G401.6 (cell line): ENCODE results near the gene CCDC142.
"Not testable (repeated sequence)": the region's sequence is repeated elsewhere in the genome, so short reads cannot be mapped to it uniquely, and the experiment has no call there.

ENCODE experiments used
- FAIRE-seq: peaks from 2 replicates; lab custom pipeline; 2012; peaks lifted over from hg19 to GRCh38; lab: Jason Lieb, UNC

CCDC142 gene

DNA sequence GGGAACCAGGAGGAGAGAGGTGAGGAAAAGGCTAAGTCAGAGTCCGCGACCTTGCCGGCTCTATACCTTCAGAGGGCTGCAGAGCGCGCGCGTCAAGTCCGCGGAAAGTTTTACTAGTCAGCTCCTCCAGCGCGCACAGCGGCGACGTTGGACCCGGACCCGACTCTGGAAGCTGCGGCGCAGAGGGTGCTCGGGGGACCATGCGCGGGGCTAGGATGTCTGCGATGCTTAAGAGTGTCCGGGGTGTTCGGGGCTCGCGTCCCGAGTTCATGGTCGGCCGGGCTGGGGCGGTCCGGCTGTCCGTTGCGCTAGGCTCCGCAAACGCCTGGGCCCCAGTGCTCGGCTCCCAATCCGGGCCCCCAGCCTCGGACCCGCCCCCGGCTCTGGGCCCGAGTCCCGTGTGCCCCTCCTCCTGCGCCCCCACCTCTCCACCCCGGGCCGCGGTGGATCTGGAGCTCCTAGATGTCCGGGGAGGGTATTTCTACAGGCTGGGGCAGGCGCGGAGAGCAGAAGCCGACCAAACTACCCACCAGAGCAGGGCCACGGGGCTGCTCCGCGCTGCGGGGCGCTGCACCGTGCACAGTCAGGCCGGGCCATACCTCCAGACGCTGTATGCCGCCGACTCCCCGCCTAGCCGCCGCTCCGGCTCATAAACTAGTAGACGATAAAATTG is 16.6 kb upstream of the CCDC142 start, which contains the start of gene LBX2:
Gene LBX2, minus strand, starts transcription at position 337 of the 673 bp plus-strand sequence. Its CDS starts 66 bp downstream, at position 271.
- no peak for FAIRE-seq

DNA sequence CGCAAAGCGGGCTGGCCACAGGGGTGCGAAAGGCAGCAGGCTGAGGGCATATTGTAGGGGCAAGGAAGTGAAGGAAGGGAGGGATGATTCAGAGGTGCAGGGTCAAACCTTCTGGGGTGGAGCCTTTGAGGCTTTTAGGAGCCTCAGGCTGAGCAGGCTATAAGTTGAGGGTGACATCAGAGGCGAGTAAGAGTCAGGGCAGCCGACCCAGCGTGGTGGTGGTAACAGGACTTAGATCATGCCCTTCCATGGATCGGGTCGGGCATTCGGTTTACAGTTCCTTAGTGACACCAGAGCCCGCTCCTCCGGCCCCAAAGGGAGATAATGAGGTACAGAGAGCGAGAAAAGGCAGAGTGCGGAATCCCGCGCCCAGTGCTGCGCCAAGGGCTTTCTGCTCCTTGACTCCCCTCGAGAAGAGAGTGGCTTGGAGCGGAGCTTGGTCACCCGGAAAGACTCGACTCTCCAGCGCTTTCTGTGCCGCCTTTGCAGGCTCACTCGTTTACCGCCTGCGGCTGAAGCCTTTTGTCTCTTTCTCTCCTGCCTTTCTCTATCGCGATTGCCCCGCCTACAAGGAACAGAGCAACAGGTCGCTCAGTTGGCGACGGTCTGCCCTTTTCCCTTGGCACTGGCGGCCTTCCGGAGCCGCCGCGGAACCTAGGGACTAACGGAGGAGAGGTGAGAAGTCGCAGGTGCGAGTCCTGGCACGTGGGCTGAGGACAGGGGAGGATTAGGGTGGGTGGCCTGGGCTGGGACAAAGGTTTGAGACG is 15.9 kb upstream of the CCDC142 start:
- FAIRE-seq, result no peak

DNA sequence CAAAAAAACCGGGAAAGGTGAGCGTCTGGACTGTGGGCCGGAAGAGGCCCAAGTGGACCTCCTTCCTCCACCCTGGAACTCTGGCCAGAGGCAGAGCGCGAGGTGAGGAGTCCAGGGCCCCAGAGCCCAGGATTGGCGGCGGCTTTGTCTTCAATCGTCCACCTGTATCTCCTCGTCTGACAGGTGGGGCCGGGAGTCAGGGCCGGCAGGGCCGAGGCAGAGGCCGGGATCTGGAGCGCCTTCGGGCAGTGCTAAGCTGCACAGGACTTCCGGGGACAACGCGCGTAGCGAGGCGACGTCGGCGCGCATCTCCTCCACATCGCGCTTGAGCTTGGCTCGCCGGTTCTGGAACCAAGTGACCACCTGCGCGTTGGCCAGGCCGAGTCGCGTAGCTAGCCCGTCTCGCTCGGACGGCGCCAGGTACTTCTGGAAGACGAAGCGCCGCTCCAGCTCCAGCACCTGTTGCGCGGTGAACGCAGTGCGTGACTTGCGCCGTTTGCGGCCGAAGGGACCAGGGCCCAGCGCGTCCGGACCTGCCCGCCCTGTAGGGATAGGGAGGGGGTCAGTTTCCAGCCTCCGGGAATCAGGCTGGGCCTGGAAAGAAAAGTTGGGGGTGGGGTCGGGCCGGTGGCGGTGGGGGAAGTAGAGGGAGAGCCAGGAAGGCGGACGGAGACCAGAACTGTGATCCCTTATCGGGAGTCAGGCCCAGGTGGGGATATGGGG is 15.1 kb upstream of the CCDC142 start:
- no peak for FAIRE-seq

DNA sequence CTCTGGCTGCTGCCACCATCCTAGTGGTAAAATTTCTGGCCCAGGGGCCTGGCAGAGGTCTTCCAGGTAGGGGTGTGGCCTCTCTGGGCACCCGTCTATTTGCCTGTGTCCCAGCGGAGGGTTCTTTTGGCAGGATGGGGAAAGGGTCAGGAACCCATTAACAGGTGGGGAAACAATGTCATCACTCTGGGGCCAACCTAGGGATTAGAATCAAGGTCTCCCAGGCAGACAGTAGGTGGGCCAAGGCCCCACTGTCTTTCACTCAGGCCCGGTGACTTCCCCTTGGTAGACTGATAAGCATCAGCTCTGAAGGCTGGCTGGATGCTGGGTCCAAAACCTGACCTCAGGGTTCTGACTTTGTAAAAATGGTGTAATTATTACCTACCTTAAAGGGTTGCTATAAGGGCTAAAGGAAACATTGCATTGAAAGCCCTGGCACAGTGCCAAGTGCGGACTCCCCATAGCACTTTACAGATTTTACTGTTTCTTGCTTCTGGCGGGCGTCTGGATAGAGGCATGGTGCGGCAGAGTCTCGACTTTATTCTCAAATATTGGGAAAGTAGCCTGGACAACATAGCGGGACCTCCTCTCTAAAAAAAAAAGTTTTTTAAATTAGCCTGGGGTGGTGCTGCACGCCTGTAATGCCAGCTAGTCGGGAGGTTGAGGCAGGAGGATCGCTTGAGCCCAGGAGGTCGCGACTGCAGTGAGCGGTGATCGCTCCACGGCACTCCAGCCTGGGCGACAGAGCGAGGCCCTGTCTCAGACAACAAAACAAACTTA is 14.4 kb upstream of the CCDC142 start:
- FAIRE-seq, result no peak

DNA sequence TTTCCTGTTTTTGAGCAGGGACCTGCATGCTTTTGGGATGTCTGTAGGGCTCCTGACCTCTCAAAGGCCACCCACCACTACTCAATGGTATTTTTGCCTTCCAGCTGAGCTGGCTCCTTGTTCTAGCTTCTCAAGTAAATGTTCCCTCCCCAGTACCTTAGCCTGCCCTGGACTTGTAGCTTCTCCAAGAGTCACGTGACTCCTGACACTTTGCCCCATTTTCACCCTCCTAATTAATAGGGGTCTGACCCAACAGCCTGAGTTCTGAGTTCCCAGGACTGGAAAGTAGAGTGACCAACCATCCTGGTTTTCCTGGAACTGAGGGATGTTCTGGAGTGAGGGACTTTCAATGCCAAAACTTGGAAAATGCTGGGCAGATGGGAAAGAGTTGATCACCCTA is 12.6 kb upstream of the CCDC142 start:
- no peak for FAIRE-seq

DNA sequence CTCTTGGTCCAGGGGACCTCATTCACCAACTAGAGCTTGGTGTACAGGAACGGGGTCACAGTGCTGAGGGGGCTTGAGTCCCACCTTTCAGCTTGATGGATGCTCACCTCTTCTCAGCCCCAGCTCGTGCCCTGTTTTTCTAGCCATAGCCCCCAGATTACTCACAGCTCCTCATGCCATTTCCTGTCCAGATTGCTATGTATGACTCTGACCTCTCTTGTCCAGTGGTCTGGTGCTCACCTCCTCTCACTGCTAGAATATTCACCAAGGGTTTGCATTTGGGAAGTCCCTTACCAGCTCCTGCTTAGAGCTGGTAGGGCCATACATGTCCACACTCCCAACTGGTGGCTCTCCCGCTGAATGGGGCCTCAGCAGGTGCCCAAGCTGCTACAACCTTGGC is 10.7 kb upstream of the CCDC142 start:
- FAIRE-seq, result no peak

DNA sequence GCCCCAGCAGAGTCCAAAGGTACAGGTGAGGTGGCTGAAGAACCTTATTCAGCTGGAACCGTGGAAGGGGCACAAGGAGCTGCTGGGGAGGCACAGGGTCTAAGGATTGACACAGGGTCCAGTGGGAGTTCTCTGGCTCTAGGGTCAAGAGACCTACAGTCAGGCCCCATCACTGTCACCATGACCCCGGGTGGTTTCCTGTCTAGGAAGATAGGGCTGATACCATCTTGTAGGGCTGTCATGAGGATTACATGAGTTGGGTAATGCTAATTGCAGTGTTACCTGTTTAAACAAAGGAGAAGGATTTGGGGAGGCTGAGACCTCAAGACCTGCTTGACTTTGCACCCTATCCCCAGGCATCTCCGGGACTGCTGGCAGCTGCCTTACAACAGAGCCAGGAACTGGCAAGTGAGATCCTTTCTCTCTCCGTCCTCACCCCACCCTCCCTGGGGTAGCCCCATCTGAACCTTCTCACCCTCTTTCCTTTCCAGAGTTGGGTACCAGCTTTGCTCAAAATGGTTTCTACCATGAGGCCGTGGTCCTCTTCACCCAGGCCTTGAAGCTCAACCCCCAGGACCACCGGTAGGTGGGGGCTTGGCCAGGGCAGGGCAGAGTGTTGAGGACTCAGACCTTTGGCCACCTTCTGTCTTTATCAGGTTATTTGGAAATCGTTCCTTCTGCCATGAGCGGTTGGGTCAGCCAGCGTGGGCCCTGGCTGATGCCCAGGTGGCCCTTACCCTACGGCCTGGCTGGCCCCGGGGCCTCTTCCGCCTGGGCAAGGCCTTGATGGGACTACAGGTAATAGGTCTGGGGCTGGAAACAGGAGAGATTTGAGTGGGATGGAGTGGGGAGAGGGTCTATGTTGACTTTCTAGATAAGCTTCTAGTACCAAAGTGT is 9.1 kb upstream of the CCDC142 start:
- FAIRE-seq, result no peak

DNA sequence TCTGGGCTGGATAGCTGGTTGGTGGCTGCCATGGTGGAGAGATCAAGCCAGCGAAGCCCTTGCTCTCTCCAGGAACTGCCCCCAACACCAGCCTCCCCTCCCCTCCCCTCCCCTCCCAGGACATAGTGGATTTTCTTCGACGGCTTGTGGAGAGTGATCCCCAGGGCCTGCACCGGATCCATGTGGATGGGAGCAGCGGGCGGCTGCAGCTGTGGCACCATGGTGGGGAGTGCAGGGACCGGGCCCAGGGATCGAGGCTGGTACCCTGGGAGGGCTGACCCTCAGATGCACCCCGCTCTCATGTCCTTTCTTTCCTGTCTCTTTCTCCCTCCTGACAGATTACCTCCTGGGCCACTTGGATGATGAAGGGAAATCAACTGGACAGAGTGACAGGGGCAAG is 7.1 kb upstream of the CCDC142 start:
- FAIRE-seq, result no peak

DNA sequence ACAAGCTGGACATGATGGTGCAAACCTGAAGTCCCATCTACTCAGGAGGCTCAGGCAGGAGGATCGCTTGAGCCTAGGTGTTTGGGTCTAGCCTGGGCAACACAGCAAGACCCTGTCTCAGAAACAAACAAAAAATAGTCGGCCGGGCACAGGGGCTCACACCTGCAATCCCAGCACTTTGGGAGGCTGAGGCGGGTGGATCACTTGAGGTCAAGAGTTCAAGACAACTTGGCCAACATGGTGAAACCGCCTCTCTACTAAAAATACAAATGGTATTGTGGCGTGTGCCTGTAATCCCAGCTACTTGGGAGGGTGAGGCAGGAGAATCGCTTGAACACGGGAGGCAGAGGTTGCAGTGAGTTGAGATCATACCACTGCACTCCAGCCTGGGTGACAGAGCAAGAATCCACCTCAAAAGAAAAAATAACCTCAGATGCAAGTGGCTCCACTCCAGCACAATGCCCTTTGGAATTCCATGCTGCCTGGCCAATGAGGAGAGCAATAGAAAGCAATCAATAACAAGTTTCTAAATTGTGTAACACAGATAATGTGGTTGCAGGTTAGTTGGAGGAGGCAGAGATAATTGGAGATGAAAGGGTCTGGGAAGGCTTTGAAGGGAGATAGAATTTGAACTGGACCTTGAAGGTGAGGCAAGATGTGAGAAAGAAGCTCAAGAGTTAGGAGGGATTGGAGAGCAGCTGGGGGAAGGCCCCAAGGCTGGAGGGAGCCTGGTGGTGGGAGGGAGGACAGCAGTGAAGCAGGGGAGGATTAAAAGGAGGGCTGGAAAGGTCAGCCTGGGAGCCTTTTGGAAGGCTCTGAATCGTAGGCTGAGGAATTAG is 6.1 kb upstream of the CCDC142 start:
- no peak for FAIRE-seq

DNA sequence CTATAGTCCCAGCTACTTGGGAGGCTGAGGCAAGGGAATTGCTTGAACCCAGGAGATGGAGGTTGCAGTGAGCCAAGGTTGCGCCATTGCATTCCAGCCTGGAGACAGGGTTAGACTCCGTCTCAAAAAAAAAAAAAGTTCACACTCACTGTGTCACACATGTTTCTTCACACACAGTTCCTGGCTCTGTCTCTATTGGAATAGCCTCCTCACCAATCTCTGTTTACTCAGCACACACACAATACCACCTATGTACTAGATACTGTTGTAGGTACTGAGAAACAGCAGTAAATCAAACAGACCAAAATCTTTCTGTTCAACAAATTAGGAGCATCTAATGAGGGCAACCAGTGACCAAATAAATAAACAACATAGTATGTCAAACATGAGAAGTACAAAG is 3.3 kb upstream of the CCDC142 start:
- no peak for FAIRE-seq

DNA sequence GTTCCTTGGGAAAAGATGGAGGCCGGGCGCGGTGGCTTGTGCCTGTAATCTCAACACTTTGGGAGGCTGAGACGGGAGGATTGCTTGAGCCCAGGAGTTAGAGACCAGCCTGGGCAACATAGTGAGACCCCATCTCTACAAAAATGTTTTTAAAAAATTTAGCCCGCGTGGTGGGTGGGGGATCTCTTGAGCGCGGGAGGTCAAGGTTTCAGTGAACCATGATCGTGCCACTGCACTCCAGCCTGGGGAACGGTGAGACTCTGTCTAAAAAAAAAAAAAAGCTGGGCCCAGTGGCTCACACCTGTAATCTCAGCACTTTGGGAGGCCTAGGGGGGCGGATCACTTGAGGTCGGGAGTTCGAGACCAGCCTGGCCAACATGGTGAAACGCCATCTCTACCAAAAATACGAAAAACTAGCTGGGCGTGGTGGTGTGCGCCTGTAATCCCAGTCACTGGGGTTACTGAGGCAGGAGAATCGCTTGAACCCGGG is 922 bp upstream of the CCDC142 start:
- FAIRE-seq, result not testable (repeated sequence)

DNA sequence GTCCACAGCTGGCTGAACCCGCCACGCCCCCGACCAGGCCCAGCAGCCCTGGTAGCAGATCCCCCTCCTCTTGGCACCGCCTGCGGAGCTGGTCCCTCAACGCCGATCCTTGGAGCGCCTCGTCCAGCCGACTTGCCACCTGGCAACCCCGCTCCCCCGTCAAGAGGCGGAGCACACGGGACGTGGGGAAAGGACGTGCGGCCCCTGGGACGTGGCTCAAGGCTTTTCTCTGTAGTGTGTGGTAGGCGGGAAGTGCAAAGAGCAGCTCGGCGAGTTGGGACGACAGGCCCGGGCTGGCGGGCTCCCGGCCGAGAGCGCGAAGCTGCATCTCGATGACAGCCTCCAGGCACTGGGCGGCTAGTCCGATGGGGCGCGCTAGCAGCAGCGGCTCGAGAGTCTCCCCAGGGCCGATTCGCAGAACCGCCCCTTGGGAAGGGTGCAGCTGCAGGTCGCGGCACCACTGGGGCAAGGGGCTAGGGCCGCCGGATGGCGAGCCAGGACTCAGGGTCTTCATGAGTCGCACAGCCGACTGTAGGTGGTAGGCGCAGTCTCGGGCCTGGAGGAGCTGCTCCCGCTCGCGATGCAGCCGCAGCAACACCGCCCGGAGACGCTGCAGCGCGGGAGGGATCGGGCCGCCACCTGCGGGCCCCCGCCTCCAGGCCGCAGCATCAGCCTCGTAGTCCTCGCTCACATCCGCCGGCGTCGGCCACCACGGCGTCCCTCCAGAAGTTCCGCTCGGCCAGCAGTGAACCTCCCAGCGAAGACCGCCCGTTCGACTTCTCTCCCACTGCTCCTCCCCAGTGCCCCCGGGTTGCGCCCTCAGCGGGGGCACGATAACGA is 617 bp downstream of the CCDC142 start:
- no peak for FAIRE-seq

DNA sequence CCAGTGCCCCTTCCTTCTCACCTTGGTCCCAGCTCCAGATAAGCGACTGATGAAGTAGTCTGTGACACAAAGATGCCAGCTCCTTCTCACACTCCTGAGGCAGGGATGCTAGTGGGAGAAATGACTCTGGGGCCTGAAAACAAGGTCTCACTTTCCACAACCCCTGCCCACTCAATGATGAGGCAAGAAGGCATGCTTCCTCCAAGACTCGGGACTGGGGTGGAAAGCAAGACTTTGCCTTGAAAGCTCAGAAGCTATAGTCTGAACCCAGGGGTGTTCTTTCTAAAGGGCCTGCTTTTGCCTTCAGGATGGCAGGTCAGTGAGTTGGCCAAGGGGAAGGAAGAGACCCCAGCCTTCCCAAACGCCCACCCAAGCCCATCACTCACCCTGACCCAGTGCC is 1.4 kb downstream of the CCDC142 start:
- FAIRE-seq, result no peak

DNA sequence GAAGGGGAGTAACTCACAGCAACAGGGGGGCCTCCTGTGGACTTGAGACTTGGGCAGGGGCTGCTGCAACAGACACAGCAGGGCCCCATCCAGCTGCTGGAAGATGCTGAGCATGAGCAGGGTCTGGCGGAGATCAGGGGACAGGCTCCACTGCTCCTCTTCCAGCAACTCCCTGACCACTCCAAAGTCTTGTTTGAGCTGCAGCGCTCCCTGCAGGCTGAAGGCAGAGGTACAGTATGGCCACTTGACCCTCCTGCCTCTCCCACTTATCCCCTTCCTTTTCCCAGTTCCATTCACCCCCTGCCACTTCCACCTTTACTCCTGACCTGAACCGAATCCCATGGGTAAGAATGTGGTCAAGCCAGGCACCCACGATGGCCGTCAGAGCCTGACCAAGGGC is 7.9 kb downstream of the CCDC142 start:
- no peak for FAIRE-seq

DNA sequence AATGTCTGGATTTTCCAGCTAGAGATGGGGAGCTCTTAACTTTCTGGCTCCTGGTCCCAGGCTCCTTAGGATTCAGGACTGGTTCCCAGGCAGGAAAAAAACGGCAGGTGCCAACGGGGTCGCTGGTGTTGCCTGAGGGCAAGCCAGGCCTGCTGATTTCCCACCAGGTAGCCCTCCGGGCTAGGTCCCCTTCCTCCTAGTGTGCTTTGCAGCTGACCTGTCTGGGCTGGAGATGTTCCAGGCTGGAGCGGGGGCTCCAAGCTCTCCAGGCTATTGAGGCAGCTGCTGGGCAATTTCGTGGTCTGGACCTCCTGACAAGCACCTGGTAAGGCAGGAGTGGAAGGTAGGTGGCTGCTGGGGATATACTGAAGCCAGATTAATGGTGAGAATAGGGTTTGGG is 8.3 kb downstream of the CCDC142 start:
- FAIRE-seq, result no peak

DNA sequence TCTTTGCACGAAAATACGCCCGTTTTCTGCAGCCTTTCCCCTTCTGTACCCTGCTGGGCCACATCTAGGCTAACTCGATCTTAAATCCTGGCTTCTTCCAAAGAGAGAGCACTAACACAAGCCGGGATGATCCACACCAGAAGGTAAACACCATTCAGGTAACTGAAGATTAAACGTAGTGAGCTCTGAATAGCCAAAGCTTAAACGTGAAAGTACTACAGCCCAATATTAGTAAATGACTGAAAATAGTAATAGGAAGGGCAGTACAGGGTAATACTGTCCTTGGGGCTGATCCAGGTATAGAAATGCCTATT is 9.9 kb downstream of the CCDC142 start:
- FAIRE-seq, result no peak

DNA sequence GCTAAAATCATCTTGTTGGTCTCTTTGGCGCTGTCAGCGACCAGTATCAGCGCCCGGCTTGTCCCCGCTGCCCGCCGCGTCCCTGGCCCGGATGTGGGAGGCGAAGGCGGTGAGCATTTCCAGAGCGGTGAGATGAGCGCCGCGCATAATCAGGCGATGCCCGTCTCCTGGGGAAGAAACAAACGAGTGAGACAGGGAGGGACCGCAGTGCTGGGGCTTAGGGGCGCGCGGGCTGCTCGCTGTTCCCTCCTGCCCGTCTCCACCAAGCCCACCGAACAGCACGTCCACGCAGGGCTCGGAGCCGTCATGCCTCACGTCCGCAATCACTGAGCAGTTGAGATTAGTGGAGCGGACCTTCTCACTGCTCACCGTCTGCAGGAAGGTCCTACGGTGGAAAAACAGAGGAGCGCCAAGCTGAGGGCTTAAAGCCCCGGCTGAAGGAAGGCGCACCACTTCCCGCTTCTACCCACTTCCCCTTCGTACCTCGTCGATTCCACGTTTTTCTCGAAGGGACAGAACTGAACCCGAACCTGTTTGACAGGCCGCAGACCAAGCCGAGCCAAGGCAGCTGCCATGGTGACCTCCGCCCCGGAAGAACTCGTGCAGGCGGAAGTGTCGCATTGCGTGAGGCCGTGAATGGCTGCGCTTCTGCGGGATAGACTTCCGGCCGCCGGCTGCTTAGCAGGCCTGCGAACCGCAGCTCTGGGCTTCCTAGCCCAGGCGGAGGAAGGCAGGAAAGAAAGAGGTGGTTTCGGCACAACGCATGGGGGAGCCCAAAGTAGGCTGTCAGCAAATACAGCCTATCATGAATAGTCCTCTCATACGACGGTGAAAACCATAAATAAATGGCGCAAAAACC is 10.5 kb downstream of the CCDC142 start, which contains the start of gene MRPL53:
Gene MRPL53, minus strand, starts transcription at position 595 of the 859 bp plus-strand sequence. Its CDS starts 20 bp downstream, at position 575.
- peak; percentile 87 for FAIRE-seq

DNA sequence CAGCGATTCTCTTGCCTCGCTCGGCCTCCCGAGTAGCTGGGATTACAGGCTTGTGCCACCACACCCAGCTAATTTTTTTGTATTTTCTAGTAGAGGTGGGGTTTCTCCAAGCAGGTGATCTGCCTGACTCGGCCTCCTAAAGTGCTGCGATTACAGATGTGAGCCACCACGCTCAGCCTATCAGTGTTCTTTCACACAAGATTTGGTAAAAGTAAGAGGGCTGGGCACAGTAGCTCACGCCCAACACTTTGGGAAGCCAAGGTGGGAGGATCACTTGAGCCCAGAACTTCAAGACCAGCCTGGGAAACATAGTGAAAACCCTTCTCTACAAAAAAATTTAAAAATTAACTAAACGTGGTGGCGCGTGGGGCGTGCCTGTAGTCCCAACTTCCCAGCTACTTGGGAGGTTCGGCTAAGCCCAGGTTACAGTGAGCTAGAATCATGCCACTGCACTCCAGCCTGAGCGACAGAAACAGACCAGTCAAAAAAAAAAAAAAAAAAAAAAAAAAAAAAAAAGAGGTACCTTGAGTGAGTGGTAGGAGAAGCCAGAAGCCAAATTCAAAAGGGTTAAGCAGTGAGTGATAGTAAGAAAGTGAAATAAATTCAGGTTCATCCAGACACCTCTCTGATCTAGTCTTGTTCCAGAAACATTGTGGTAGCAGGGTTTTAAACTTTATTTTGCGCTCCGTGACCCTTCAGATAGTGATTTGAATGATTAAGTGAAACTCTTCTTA is 11.3 kb downstream of the CCDC142 start:
- FAIRE-seq, result no peak
